OCI-LY3 (cell line): ENCODE results near the gene ZNF587.

Experiments
- CTCF ChIP-seq: fragments of 200-600, 300-600 bp; sonication (generic); IDR thresholded peaks from 2 replicates; pipeline ENCODE4 v1.5.1; 2014; ENCODE audit warnings: antibody characterized with exemption, low read length, low read depth
- EZH2phosphoT487 ChIP-seq: fragments of 200-600 bp; shearing (Covaris generic); IDR thresholded peaks from 2 replicates; pipeline ENCODE4 v1.6.1; 2018; ENCODE audit warnings: antibody characterized with exemption, mixed run types, low read depth

- TF ChIP-seq CTCF (no peak), EZH2phosphoT487 (no peak)
Observed at GRCh38 chr19:57800696-57801095, 49.0 kb upstream of the ZNF587 start.
